ENCODE measurements around the gene DCTD.

DCTD gene

DNA sequence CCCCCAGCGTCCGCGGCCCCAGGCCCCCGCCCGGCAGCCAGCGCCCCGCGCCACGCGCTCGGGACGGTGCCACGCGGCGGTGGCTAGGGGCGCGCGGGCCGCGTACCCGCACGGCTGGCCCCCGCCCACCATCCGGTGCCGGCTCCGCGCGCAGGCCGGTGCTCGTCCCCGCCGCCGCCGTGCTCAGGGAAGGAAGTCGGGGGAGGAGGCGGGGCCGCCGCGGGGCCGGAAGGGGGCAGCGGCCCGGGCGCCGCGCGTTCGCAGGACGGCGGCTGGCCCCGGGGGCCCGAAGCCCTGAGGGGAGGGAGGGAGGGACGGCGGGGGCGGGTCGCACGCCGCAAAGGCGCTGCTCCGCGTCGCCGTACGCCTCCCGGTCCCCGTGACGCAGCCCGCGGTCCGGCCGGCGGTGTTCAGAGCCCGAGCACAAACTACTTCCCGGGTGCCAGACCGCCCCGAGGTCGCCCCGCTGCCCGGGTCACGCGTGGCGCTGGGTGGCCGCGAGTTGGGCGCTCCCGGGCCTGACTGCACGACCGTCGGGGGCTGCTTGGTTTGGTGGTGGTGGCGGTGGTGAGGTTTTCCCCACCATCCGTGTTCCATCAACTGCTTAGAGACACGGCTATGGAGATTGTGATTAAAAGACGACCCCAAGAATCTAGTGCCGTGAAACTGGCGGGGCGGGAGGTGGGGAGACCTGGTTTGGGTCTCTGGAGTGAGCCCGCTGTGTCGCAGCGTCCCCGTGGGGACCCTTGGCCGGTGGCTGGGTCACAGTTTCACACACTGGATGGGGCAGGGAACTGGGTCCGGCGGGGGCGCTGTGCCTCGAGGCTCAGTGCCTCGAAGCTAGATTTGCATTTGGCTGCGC, at the start of gene DCTD:
DCTD (minus strand) TSS at position 205 of the 862 bp plus-strand sequence. CDS start 1,818 bp downstream, outside the sequence.
- peak; percentile 61 to 81 (median 72) for DNase-seq

DNA sequence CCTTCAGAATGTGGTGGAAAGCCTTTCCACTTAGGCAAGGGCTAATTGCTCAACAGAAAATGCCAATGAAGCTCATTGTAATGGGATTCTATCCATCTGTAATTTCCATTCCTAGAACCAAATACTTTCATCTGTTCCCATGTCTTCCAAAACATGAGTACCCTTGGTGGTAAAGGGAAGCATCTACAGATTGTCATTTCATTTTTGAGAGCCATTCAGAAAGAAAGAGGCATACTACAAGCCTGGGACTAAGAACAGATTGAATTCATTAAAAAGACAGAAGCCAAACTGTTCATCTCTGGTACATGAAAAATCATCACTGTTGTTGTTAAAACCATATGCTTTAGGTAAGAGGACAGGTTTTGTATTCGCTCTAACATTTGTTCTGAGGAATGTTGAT, 43.6 kb upstream of the DCTD start:
- no peak for DNase-seq

DNA sequence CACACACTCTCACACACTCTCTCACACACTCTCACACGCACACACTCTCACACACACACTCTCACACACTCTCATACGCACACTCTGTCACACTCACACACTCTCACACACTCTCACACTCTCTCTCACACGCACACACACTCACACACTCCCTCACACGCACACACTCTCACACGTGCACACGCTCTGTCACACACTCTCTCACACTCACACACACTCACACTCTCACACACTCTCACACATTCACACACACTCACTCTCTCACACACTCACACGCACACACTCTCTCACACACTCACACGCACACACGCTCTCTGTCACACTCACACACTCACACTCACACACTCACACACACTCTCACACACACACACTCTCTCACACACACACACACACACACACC, 43.0 kb upstream of the DCTD start:
- no peak for DNase-seq

DNA sequence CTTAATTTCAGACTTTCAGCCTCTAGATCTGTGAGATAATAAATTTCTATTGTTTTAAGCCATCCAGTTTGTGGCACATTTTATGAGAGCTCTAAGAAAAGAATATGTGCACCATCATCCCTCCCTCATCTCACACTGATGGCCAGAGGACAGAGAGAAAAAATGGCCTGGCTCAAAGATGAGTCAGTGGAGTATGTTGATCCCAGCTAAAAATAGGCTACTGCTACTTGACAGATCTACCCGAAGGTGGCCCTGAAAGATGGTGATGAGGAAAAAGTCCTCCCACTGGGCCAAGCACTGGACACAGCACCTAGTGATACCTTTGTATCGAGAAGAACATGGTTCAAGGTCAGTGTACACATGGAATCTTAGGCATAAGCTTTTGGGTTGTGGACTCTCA, 38.2 kb upstream of the DCTD start:
- no peak for DNase-seq

DNA sequence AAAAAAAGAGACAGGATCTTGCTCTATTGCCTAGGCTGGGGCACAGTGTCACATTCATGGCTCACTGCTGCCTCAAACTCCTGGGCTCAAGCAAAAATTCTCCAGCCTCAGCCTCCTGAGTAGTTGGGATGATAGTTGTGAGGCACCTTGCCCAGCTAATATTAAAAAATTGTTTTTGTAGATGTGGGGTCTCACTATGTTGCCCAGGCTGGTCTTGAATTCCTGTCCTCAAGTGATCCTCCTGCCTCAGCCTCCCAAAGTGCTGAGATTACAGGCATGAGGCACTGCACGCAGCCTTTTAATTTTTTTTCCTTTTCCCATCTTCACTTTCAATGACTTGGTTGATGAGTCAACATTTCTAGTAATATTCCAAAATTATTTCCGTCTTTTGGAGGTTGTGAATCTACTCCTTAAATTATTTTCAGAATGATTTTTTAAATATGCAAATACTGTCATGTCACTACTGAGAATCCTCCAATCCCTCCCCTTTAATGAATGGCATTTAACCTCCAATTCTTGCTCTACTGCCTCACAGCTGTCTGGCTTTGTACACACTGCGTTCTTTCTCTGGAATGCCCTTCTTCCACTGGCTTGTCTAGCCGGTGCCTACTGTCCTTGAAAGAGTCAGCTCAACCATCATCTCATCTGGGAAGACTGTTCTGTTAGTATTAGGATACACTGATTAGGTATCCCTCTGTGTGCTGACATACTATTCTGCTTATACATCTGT, 27.5 kb upstream of the DCTD start:
- DNase-seq = no peak

DNA sequence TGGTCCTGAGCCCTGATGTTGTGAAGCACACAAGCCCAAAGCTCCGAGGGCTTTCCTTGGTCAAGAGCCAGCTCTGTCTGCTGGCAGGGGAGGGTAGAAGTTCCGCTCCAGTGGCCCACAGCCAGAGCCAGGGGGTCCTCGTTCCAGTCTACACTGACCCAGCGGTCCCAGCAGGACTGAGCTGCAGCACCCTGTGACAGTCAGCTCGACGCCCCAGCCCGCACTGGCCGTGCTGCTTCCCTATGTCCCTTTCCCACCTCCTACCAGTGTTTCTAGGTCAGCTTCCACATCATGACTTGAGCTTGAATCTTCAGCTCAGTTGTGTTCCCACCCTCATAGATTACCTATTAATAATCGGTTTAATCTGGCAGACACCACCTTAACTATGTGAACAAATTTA, 22.5 kb upstream of the DCTD start:
- no peak for DNase-seq

DNA sequence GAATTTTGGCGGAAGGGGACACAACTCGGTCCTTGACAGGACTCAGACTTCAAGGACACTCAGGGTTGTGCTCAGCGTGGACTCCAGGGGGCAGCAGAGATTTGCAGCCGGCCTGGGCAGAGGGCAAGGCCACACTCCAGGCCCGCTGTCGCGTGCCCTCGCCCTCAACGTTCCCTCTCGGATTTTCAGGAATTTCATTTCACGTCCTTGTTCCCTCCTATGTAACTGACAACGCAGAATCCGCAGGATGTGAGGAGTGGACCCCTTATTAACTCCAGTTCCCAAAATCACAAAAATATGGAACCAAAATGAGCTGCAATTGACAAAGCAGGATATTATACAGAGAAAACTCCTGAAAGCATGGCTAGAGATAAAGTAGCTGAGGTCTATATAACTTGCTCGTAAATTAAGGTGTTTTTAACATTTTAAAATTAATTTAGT, 21.0 kb upstream of the DCTD start:
- DNase-seq = peak; percentile 16 to 55 (median 28)

DNA sequence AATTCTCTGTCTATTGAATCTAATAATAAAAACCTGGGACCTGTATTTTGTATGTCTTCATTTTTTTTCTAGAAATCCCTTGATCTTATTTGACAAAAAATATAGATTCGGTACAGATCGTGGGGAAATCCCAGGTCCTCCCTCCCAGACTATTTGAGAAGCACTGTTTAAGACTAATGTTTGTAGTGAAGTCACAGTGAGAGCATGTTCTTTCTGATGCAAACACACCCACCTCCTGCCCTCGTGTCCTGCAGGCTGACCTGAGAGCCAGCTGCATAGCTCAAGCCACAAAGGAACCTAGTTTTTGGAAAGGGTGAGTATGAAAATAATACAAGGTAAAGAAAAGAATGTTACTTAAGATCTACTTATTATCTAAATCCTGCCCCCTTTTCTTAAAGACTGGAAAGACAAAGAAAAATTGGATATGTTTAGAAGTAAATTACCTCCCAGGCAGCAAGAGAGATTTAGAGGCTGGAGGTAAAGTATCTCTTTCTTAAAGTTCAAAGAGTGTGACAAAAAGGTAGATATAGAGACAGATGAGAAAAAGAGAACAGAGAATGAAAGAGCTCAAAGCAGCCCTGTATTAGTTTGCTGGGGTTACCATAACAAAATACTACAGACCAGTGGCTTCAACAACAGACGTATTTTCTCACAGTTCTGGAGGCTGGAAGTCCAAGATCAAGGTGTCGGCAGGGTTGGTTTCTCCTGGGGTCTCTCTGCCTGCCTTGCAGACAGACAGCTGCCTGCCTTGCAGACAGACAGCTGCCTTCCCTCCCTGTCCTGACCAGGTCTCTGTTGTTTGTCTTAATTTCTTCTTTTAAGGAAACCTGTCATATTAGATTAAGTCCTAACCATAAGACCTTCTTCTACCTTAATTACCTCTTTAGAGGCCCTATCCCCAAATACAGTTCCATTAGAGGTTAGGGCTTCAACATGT, 20.4 kb upstream of the DCTD start:
- no peak for DNase-seq

DNA sequence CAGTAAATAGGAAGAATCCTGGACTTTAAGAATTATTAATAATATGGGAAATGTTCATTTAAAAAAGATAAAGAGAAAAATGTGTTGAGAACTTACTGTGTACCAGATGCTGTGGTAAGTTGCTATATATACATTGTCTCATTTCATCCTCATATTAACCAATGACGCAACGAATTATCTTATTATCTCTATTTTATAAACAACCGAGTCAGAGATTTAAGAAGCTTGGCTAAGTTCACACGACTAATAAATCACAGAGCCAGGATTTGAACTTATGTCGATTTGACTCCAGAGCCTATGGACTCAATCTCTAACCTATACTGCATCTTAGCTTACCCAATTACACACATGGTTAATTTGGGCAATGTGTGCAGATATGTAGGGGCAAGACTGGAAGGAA, 15.5 kb upstream of the DCTD start:
- DNase-seq = no peak

DNA sequence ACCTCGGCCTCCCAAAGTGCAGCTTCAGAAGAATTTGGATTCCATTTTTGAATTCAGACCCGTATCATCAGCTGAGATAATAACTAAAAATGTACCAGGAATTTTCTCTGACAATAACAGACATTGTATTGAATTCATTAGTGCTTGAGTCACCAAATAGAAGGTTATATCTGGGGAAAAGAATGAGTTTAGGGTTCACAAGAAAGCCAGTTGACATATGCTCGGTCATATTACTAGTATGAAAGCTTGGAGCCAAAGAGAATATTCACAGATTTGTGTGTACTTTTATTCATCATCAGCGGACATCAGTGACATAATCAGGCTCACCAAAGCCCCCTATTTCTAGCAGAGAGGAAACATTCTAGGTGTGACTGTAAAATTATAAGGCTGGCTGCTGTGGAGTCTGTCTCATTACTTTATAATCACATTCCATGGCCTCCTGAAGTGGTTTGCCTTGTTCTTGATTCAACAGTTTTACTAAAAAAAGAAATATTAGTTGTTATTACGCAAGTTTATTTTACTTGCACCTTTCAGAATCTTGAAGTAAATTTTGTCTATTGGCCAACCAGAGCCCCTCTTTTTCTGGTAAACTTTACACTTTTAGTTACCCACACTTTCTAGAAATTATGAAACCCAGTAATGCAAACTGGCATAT, 14.6 kb upstream of the DCTD start:
- DNase-seq = no peak

DNA sequence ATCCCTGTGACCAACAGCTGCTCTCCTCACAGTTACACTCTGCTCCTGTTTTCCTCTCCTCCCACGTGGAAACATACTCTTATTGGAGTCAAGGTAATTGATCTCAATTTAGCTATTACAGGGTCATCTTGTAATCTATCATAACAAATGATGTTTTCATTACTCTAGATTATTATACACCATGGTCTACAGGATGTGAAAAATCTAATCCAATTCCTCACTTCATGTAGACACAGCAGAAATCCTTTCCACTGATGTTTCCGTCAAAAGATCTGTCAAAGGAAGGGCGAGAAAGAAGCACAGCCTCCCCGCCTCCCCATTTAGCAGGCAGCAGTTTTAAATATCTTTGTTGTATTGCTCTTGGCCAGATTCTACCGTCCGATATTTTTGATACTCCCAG, 13.7 kb upstream of the DCTD start:
- DNase-seq = no peak

DNA sequence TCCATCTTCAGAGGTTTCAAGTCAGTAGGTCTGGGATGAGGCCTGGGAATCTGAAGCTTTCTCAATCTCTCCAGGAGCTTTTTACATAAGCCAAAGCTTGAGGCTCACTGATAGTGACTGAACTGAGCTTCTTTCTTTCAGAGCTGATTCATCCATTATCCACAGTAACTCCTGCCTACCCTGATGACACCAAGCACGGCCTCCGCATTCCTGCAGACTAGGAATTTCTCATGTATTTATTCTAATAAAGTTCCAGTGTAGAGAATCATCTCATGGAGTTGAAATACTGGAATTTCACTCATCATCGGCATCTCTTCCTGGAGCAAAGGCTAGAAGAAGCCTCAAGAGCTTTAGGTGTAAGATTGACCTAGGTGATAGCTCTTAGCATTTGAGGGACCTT, 12.1 kb upstream of the DCTD start:
- DNase-seq = no peak

DNA sequence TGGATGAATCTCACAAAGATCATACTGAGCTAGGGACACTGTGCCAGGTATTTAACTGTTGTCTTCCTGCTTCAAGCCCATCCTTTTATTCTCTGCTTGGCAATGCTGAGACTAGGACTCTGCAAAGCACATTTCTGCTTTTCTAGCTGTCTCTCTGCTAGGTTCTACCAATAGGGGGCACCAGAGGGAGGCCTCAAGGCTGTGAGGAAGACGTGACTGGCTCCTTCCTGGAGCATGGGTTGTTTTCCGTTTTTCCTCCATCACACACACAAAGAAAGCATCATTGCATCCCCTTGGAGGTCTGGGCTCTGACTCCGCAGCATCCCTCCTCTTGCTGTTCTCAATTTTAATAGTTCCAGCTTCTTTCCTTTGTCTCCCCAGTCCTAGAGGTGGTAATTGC, 10.9 kb upstream of the DCTD start:
- DNase-seq = no peak

DNA sequence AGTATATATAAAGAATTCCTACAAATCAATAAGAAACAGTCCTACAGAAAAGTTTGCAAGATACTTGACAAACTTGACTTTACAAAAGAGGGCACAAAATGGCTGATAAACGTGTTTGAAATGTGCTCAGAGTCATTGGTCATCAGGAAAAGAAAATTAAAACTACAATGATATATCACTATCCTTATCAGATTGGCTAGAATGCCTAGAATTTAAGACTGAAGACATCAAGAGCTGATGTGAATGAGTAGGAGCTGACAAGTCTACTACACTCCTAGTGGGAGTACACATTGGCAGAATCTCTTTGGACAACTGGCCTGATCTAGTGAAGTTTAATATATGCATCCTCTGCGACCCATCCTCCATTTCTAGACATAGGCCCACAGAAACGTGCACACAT, 10.3 kb upstream of the DCTD start:
- DNase-seq = no peak

DNA sequence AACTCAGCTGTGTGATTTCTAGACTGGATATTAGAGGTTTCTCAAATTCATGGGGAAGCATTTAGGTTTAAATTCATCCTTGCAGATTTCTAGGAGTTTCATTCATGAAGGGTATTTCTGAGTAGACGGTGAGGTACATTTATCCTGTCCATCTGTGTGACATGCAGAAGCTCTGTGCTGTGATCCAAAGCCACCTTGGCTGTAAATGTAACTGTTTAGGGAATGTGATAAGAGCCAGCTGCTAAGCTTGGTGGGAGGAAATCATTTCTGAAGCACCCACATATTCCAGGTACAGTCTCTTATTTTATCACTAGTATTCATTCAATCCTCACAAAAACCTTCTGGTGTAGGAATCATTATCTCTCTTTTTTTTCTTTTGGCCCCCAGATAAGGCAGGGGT, 8.7 kb upstream of the DCTD start:
- no peak for DNase-seq

DNA sequence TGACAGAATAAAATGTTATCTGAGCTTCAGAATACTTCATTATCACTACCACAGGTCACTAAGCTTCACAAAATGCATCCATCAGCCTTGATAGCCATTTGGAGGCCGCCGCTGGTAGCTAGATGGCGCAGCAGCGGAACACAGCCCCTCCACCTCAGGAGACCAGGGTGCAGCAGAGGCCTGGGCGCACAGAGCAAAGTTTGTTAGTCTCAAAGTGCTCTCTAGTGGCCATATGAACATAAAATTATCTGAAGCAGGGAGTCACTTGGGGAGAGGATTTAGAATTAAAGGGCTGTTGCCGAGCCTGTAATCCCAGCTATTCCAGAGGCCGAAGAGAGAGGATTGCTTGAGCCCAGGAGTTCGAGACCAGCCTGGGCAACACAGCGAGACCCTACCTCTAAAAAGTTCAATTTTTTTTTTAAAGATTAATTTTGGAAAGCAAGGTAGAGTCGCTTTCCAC, 8.1 kb upstream of the DCTD start:
- peak in 2 of 4 experiments; percentile 9 to 33 for DNase-seq

DNA sequence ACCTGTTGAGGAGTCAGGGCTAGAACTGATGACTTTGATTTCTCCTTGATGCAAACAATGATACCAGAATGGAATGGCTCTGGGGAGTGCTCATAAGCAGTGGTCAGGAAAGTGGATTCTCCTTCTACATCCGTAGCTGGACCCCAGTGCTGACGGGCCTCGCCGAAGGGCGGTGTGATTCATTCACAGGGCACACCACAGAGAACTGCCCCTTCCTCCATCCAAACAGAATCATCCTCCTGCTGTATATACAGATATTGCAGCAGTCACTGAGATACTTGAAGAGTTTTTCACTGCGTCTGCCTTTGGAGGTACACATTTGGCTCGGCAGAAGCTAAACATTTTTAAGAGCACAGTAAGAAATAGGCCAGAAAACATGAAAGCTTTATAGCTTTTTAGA, 7.3 kb upstream of the DCTD start:
- no peak for DNase-seq

DNA sequence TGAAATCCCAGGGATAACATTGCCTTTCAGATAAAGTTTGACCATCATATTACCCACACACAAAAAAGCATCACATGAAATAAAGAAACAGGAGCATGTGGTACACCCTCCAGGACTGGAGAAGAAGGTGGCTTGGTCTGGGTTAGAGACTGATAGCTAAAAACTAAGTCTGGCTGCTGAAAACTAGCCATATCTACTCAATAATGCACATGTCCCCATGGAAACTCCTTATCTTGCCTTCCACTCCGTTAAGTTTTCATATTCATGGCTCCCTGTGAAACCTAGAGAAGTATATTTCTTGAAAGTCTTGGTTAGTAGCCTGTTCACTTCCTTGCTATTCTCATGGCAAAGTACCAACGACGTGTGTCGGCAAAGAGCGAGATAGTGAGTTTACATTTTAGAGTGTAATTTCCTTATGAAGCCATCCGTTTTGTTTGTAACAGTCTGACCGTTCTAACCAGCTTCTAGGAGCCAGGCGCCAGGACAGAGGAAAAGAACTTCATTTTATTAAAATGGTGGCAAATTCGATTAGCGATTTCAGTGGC, 6.7 kb upstream of the DCTD start:
- no peak for DNase-seq

DNA sequence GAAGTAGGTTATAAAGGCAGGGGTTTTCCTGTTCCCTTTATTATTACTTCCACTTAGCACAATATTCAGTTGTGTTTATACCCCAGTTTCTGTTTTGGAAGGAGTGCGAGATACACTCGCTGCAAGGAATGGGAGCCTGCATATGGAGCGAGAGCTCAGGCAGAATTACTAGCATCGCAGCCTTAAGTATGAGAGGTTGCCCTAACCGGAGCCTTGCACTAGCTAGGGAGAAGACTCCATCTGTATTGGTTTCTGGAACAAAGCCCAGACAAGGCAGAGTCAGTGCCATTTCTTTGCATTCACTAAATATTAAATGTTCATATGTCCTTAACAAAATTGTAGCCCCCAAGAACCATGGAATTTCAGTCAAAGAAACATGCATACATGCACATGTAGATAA, 6.2 kb upstream of the DCTD start:
- no peak for DNase-seq

DNA sequence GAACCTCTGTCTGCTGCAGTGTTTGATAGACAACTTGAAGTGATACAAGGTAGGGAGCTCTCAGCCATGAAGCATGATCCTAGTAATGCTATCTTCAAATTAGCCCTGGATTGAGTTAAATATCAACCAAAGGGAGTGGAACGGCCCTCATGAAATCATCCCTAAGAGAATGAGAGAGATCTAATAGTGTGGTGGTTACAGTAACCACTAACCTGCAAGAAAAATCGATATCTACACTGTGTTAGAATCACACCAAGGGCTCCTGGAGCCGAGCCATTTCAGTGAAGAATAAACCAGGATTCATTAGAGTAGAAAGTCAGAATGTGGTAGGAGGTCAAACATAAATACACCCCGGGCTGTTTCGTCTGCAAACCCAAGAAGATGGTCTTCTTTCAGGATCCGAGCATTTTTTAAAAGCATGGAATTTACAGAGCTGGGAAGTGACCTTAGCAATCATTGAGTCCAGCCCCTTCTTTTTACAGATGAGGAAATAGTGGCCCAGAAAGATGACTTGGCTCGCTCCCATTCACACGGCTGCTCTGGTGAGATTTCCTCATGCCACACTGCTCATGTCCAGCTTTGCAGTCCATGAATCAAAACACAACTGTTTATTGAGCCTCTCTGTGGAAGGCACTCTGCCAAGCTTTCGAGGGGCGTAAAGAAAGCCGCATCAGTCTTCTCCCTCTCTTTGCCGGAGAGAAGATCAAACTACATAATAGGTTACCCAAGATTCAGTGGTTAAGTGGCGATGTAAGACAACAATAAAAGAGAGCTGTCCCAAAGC, 5.5 kb upstream of the DCTD start:
- no peak for DNase-seq

DNA sequence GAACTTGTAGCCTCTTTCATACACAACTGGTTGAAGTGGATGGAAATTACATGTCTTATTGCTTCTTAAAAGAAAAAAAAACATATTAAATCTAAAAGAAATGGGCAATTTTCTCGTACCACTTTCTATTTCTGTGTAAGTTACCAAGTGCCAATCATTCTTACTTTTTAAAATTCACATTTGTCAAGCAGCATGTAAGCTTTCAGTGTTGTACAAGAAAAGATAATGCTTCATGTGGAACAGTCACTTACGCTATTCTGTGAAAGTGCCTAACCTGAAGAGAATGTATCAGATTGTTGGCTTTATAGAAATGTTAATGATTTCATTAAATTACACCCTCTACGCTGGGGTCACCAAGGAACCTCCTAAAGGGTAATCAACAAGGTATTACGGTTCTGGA, 4.4 kb upstream of the DCTD start:
- DNase-seq = no peak
